Hindlimb muscle (tissue), 1 donor: Measurements from ENCODE around the gene PLEKHN1. TPM values are rescaled to one million over a fixed set of nuclear protein-coding genes. Genes with fewer than 3 reads are reported as not detected.
A peak's percentile ranks its signal among the peaks of the same experiment; 100 is the strongest.

Experiments used
- DNase-seq: peaks from one replicate; pipeline ENCODE4 v3.0.0-alpha.2; 2013
- polyA plus RNA-seq: library from polyadenylated mRNA; unstranded; fragments of 120-200 nt; gene quantifications from one replicate; pipeline ENCODE4 v1.2.1, GENCODE V29; 2013; ENCODE audit not compliant: insufficient read length

Gene PLEKHN1
- polyA plus RNA-seq, 1 donor = 0.13 TPM

GRCh38 chr1:929712-930632 lies 36.3 kb upstream of the PLEKHN1 start:
- no peak for DNase-seq

- DNase-seq = no peak
These were observed 35.6 kb upstream of the PLEKHN1 start for GRCh38 chr1:930633-931138.

- no peak for DNase-seq
These were observed 34.7 kb upstream of the PLEKHN1 start for GRCh38 chr1:931380-932172.

GRCh38 chr1:932173-932510 lies 34.1 kb upstream of the PLEKHN1 start:
- no peak for DNase-seq

GRCh38 chr1:932776-933602 lies 33.3 kb upstream of the PLEKHN1 start:
- no peak for DNase-seq

- DNase-seq = no peak
These were observed 32.7 kb upstream of the PLEKHN1 start for GRCh38 chr1:933603-933940.

GRCh38 chr1:934991-935750 lies 31.1 kb upstream of the PLEKHN1 start:
- no peak for DNase-seq

- no peak for DNase-seq
These were observed 30.5 kb upstream of the PLEKHN1 start for GRCh38 chr1:935751-936231.

- no peak for DNase-seq
These were observed 29.7 kb upstream of the PLEKHN1 start for GRCh38 chr1:936348-937264.

GRCh38 chr1:937521-937920 lies 28.8 kb upstream of the PLEKHN1 start:
- no peak for DNase-seq

GRCh38 chr1:938088-938683 lies 28.1 kb upstream of the PLEKHN1 start:
- no peak for DNase-seq

GRCh38 chr1:938711-939489 lies 27.4 kb upstream of the PLEKHN1 start:
- no peak for DNase-seq

GRCh38 chr1:939511-940106 lies 26.7 kb upstream of the PLEKHN1 start:
- no peak for DNase-seq

GRCh38 chr1:940107-941014 lies 25.9 kb upstream of the PLEKHN1 start:
- peak; percentile 69 for DNase-seq

GRCh38 chr1:941015-941587 lies 25.2 kb upstream of the PLEKHN1 start:
- DNase-seq = no peak

GRCh38 chr1:941588-942383 lies 24.5 kb upstream of the PLEKHN1 start:
- peak; percentile 83 for DNase-seq

GRCh38 chr1:942411-942821 lies 23.9 kb upstream of the PLEKHN1 start:
- DNase-seq = no peak
